ENCODE data around the gene CLIC3.

Gene CLIC3

DNA sequence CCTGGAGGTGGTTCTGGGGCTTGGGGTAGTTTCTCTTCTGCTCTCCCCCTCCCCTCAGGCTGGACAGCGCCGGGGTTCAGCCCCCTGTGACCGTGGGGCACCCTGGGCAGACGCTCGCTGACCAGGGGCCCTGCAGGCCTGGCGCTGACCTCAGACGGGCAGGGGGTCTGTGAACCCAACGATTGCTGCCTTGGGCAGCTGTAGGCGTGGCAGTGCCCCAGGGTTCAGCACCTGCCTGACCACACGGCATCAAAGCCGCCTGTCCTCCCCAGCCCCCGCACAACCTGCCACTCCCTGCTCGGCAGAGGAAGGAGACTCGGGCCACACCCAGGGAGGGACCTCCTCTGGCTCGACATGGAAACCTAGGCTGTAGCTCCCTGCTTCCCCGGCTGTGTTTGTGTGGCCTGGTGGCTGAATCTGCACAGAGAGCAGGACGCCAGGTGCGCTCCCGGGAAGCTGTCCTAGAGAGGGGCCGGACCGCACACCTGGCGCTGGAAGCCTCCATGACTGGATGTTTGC is 32.1 kb downstream of the CLIC3 start:
- DNase-seq (ENCODE audit: low read depth): no peak

GRCh38 chr9:136963751-136964150 is 32.6 kb downstream of the CLIC3 start:
- no peak for DNase-seq (ENCODE audit: low read depth)

DNA sequence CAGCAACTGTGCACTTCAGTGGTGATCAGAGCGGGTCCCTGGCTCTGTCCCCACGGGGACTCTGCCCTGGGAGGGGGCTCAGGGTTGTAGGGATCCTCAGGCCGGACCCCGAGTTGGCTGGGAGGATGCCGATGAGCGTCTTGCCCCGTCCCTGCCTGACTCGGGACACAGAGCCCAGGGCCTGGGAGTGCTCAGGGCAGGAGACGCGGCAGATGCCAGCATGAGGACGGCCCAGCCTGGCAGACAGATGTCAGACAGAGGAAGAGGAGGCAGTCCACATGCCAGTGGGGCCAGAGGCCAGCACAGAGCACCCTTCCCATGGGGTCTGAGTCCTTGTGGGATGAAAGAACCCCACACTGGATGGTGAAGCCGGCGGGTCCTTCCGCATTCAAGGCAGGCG is 33.0 kb downstream of the CLIC3 start:
- DNase-seq (ENCODE audit: low read depth): no peak

GRCh38 chr9:136962701-136963248 is 33.6 kb downstream of the CLIC3 start:
- no peak for DNase-seq (ENCODE audit: low read depth)

GRCh38 chr9:136962163-136962562 is 34.2 kb downstream of the CLIC3 start:
- DNase-seq (ENCODE audit: low read depth): no peak

DNA sequence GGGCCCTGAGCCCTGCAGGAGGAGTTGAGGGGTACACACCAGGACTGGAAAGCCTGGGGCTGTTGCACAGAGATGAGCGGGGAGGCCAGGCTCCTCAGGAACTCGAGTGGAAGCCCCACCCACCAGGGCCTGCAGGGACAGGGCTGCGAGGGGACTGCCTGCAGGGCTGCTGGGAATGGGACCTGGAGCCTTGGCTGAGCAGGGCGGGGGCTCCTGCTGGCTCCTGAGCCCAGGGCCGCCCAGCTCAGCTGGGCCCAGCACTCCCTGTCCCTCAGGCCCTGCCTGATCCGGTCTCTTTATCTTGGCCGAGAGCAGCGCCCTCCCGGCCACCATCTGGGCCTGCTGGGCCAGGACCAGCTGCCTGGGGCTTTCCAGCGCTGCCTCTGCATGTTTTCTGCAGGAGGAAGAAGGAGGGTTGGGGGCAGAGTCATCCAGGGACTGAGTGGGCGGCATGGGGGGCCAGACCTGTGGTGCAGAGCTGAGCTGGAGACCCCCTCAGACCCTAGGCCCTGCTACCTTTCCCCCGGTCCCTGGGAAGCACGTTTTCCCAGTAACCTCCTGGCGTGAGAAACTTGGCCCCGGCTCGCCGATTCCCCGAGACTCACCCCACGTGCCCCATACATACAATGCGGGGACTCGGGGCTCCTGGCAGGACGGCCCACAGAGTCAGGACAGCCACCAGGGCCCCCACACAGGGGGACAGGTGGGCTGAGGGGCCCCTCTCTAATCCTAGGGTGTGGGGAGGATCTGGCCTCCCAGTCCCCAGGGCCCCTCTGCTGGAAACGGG is 34.9 kb downstream of the CLIC3 start:
- no peak for DNase-seq (ENCODE audit: low read depth)

DNA sequence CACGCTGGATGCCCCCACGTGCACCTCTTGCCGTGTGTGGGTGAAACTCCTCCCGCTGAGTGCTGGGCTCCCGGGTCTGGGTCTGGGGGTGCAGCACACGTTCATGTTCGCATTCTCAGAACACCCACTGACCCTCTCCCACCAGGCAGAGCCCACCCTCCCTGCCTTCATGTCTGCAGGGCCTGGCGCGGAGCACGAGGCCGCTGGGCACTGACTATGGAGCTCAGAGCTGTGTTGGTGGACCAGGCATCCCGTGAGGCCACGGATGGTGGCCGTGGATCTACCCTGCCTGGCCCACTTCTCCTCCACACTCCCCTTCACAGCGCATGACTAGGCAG is 35.5 kb downstream of the CLIC3 start:
- no peak for DNase-seq (ENCODE audit: low read depth)

- DNase-seq (ENCODE audit: low read depth): peak; percentile 35
These were observed 36.0 kb downstream of the CLIC3 start for GRCh38 chr9:136960212-136960937.

DNA sequence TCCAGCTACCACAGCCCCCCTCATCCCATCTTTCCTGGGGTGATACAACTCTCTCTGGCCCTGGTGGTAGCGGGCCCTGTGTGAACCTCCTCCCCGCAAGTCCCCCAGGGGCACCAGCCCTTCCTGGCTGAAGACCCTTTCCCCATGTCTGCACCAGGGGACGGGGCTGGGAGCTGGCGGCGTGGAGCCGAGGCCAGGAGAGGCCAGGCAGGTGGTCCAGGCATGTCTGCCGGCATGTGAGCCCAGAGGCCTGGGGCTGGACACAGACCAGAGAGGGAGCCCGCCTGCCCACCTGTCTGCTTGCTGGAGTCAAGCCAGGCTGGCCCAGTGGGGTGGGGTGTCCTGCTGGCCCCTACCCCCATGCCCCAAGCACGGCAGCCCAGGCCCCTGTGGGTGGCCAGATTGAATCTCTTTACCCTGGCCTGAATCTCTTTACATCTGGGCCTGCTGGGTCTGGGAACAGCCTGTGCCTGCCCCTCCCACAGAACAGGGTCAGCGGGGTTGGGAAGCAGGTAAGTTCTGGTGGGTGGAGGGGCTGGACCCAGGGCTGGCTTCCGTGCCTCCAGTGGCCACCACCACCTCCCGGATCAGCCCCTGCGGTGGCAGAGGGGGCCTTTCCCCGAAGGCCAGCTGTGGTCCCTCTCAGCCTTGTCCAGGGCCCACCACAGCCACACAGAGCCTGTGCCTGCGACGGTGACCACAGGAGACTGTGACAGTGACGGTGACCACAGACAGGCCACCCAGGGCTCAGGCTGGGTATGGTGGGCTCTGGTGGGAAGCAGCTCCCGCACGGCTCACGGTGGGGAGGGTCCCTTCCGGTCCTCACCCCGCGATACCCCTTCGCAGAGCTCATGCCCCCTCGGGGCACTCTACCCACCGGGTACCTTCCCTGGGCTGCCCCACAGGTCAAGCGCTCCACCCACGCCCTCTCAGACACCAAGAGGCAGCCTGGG is 37.2 kb downstream of the CLIC3 start:
- no peak for DNase-seq (ENCODE audit: low read depth)

- no peak for DNase-seq (ENCODE audit: low read depth)
These were observed 37.9 kb downstream of the CLIC3 start for GRCh38 chr9:136958473-136958872.

DNA sequence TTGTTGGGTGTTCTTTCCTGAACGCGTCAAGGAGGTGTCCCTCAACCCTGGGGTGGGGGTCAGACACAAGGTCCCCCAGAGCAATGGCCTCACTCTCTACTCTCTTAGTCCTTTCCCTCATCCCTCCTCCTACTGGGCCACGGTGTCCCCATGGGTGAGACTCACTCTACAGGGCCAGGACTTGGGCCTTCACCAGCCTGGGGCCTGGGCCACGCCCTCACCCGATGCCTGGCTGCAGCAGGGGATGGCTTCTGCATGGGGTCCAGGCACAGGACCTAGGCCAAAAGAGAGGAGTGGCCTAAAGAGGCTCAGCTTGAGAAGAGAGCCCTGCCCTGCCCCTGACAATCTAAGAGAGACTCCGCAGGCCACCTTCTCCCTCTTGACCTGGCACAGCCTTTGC is 38.5 kb downstream of the CLIC3 start:
- no peak for DNase-seq (ENCODE audit: low read depth)

DNA sequence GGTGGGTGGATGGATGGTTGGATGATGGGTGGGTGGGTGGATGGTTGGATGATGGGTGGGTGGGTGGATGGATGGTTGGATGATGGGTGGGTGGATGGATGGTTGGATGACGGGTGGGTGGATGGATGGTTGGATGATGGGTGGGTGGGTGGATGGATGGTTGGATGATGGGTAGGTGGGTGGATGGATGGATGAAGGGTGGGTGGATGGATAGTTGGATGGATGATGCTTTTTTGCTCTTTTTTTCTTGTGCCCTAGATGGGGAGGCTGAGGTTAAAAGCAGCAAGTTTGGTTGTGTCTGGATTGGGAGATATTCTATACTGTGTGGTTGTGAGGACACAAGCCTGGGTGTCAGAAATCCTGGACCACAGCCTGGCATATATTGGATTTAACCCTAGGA is 38.9 kb downstream of the CLIC3 start:
- DNase-seq (ENCODE audit: low read depth): no peak

DNA sequence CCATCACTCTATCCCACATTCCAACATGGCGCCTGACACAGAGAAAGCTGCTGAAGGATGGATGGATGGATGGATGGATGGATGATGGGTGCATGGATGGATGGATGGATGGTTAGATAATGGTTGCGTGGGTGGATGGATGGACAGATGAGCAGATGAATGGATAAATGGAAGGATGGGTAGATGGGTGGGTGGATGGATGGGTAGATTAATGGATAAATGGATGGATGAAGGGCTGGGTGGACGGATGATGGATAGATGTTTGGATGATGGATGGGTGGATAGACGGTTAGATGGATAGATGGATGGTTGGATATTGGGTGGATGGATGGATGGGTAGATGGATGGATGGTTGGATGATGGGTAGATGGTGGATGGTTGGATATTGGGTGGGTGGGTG is 39.8 kb downstream of the CLIC3 start:
- DNase-seq (ENCODE audit: low read depth): no peak

DNA sequence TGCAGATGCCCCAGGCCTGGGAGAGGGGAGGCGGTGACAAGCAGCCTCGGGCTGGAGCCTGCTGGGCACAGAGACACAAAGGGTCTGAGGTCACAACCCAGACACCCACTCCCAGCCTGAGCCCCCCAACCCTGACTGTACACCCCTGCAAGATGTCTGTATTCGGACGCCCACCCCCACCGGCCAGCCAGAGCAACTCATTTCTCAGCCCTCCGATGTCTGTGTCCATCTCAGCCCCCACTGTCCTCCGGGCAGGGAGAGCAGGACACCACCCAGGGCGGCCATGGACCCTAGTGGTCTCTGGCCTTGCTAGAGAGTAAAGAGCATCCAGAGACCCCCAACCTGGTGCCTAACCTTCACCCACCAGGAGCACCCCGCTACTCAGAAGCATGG is 40.4 kb downstream of the CLIC3 start:
- DNase-seq (ENCODE audit: low read depth): no peak

DNA sequence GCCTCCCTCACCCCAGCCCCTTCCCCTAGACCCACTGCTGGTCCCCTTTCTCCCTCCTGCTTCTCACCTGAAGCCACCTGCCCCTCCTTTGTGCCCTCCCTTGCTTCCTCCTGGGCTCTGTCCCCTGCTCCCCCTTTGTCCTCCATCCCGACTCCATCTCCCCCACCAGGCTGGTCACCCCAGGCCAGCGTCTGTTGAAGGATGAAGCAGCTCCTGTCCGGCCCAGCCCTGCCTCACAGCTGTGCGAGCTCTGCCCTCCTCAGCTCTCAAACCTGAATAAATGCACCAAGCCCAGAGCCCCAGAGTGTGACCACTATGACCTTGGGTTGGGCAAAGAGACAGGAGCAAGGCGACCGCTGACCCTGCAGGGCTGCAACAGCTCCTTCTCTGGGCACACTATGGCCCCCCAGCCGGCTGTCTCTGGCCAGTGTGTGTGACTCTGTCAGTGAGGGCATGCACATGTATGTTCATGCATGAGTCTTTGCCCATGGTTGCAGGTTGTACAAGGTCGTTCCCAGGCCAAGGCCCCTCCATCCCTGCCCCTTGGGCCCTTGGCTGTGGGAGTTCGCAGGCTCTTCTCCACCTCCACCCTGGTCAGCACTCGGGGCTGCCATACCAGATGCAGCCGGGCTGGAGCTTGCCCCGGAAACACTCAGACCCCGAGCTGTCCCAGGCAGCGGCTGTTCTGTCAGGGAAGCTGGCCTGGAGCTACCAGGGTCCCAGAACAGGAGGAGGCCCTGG is 41.0 kb downstream of the CLIC3 start:
- no peak for DNase-seq (ENCODE audit: low read depth)

GRCh38 chr9:136954270-136955083 is 41.9 kb downstream of the CLIC3 start:
- DNase-seq (ENCODE audit: low read depth): no peak

DNA sequence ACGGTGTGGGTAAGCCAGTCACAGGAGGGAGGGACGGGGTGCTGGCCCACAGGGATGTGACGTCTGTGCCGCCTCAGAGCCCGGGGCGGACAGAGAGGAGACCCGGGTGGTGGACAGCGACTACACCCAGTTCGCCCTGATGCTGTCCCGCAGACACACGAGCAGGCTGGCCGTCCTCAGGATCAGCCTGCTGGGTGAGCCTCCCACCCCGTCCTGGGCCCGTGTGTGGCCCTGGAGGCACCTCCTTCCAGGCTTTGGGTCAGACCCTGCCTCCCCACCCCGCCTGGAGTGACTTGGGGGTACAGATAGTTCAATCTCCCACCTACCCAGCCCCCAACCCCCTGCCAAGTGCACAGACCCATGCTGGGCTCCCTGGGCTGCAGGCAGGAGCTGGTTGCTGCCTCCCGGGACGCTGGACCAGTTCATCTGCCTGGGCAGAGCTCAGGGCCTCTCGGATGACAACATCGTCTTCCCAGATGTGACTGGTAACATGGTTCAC is 42.5 kb downstream of the CLIC3 start:
- no peak for DNase-seq (ENCODE audit: low read depth)

- no peak for DNase-seq (ENCODE audit: low read depth)
These were observed 43.2 kb downstream of the CLIC3 start for GRCh38 chr9:136952876-136953770.

DNA sequence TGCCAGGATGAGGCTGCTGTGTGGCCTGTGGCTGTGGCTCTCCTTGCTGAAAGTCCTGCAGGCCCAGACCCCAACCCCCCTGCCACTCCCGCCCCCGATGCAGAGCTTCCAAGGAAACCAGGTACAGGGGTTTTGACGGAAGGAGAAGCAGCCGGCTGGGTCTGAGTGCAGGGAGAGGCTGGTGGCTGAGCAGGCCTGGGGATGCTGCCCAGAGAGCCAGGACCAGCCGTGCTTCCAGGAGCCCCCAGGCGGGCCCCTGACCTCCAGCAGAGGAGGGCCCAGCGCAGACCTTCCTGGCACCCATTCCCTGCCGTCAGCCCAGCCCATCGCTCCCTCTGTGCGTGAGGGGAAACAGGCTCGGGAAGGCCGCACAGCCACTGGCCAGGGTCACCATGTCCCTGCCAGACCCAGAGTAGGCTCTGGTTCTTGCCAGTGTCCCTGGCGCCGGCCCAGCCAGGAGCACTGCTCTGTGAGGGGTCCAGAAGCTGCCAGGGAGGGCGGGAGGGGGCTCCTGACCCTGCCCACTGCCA is 44.0 kb downstream of the CLIC3 start:
- DNase-seq (ENCODE audit: low read depth): no peak
